ENCODE data around the gene PNP.
"Not testable (repeated sequence)": the region's sequence is repeated elsewhere in the genome, so short reads cannot be mapped to it uniquely, and the experiment has no call there.

Gene PNP

DNA sequence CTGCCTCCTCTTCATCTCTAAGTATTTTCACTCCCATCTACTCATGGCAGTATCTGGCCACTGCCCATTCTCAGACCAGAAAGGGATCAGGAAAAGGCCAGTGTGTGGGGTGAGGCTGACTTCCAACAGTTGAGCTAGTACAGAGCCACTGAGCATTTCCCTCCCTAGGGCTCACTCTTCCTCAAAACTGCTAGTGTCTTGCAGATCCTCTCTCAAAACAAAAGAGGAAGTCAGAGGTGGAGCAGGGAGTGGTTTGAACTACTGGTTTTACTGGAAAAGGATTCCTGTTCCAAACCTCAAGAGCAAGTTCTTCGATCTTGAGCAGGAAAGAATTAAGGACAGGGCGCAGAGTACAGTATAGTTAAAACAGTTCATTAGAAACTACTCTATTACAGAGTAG lies 24.4 kb downstream of the PNP start:
- no peak for DNase-seq

DNA sequence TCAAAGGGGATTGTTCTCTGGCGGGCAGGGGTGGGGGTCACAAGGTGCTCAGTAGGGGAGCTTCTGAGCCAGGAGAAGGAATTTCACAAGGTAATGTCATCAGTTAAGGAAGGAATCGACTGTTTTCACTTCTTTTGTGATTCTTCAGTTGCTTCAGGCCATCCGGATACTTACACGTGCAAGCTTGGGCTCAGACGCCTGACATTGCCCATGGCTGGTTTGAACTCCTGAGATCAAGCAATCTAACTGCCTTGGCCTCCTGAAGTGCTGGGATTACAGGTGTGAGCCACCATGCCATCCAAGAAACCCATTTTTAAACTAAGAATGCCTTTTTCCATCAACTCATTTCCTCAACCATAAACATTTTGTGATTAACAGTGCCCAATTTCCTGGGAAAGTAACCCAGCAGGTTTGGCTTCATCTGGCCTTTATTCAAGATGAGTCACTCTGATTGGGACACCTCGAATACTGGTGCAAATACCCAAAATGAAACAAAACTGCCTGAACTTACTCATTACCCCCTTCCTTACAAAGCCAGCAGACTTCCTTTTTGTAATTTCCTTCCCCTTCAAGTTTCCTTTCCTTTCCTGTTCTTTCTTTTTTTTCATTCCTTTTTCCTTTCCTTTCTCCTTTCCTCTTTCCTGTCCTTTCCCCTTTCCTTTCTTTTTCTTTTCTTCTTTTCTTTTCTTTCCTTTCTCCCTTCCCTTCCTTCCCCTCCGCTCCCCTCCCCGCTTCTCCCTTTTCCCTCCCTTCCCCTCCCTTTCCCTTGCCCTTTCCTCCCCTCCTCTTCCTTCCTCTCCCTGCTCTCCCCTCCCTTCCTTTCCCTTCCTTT lies 25.9 kb downstream of the PNP start:
- DNase-seq: no peak

DNA sequence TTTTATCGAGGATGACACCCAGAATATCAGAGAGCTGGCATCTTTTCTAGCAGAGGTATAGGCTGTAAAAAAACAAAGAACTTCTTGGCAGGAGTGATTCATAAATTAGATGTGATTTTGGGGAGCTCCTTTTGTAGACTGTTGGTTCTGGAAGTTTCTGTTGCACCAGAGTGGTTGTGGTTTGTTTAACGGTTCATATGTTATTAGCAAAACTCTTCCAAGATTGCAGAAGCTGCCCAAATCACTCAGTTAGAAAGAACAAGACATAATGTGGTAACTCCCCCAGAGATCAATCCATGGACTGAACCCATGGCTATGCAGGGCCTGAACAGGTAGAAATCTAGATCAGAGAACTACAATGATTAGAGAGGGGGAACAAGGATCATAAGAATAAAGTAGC lies 29.4 kb downstream of the PNP start:
- no peak for DNase-seq

DNA sequence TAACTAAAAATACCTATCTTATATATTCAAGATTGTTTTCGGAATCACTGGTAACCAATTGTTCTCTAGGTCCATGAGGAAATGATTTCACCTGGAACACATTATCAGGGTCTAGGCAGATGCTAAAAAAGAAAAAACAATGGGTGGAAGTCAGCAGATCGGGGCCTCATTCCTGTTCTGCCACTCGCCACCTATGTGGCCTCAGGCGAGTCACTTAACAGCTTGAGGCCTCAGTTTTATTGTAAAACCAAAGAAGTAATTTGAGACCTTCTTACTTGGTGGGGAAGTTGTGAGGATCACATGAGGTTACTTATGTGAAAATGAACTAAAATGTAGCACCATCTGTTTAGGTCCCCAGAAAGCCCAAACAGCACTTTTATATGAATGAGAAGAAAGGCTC lies 29.9 kb downstream of the PNP start:
- DNase-seq: no peak

DNA sequence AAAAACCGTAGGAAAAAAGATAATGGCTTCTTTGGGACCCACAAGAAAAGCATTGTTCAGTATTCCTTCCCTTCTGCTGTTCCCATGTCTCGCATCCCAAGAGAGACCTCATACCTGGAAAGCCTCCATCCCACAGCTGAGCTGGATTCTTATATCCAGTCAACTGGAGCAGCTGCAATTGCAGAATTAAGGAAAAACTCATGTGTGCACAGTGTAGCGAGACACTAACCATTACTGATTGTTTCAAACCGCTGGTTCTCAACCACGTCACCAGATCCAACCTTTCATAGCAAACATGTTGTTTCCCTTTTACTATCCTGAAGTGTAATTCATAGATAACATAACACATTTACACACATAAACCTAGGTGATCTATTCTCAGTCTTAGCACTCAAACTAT lies 30.7 kb downstream of the PNP start:
- no peak for DNase-seq

DNA sequence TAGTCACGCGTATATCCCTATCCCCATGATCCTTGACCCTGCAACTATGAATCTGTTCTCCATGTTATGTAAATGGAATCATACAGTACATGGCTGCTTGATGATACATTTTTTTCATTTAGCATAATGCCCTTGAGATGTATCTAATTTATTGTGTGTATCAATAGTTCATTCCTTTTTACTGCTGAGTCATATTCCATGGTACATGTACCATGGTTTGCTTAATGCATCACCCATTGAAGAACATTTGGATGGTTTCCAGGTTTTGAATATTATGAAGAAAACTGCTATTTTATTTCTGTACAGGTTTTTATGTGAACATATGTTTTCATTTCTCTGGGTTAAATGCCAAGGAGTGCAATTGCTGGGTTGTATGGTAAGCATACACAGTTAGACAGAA lies 32.1 kb downstream of the PNP start:
- DNase-seq: no peak

DNA sequence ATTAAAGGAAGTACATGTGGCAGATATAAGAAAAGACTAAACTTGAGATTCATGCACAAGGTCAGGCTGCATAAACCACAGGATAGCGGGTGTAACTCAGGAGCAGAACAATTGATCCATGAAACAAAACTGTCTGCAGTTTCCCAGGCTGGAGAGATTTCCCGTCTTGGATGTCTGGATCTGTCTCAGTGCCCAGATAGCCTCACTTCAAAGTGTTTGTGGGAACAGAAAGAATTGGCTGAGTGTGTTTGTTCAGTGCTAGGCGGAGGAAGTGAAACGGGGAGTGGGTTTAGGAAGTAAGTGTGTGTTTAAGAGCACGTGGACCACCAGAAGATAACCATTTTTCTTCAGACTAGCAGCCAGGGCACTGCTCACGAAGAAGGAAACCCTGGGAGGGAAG lies 34.7 kb downstream of the PNP start:
- no peak for DNase-seq

DNA sequence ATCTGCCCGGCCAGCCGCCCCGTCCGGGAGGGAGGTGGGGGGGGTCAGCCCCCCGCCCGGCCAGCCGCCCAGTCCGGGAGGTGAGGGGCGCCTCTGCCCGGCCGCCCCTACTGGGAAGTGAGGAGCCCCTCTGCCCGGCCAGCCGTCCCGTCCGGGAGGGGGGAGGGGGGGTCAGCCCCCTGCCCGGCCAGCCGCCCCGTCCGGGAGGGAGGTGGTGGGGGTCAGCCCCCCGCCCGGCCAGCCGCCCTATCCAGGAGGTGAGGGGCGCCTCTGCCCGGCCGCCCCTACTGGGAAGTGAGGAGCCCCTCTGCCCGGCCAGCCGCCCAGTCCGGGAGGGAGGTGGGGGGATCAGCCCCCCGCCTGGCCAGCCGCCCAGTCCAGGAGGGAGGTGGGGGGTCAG lies 37.1 kb downstream of the PNP start:
- DNase-seq: not testable (repeated sequence)

DNA sequence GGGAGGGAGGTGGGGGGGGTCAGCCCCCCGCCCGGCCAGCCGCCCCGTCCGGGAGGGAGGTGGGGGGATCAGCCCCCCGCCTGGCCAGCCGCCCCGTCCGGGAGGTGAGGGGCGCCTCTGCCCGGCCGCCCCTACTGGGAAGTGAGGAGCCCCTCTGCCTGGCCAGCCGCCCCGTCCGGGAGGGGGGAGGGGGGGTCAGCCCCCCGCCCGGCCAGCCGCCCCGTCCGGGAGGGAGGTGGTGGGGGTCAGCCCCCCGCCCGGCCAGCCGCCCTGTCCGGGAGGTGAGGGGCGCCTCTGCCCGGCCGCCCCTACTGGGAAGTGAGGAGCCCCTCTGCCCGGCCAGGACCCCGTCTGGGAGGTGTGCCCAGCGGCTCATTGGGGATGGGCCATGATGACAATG lies 37.5 kb downstream of the PNP start:
- DNase-seq: not testable (repeated sequence)

DNA sequence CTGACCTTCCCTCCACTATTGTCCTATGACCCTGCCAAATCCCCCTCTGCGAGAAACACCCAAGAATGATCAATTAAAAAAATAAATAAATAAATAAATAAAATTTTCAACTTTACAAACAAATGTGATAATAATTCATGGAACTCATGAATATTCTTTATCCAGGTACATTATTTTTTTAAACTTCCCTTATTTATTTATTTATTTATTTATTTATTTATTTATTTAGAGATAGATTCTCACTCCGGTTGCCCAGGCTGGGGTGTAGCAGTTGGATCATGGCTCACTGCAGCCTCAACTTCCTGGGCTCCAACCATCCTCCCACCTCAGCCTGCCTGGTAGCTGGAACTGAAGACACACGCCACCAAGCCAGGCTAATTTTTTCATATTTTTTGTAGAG lies 38.3 kb downstream of the PNP start:
- DNase-seq: not testable (repeated sequence)

DNA sequence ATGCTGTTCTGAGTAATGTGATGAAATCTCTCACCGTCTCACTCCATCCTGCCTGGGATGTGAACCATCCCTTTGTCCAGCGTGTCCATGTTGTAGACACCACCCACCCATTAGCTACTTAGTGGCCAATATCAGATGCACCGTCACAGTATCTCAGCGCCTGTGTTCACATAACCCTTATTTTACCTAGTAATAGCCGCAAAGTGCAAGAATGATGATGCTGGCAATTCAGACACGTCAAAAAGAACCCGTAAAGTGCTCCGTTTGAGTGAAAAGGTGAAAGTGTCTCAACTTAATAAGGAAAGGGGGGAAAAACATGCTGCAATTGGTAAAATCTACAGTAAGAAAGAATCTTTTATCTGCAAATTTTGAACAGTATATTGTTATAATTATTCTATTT lies 39.2 kb downstream of the PNP start:
- no peak for DNase-seq

DNA sequence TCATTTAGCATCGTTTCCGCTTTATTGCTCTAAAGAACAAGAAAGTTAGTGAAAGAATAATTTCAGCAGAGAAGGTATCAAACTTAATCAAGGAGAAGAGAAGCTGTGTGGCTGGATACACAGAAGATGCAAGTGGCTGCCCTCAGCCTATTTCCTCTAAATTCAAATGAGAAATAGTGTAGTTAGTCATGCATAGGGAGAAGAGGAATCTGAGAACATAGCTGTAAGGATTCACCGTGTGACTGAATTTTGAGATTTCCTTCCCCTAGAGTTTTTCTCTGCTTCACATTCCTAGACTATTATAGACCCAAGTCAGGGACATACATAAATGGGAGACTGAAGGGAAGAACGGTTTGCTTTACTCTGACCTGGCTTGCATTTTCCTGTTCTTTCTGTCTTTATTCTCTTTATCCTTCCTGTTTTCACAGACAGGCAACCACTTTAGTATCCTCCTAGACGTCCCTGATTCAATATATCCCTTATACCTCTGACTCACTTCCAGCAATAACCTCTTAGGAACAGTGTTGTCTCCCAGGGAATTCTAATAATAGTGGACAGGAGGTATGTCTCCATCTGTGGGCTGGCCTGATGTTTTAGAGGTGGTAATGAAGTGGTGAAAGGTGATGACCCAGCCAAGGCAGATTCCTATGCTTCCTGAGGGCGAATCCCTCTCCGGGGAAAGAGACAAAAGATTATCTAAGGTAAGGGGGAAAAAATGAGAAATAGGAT lies 43.1 kb downstream of the PNP start:
- DNase-seq: no peak

DNA sequence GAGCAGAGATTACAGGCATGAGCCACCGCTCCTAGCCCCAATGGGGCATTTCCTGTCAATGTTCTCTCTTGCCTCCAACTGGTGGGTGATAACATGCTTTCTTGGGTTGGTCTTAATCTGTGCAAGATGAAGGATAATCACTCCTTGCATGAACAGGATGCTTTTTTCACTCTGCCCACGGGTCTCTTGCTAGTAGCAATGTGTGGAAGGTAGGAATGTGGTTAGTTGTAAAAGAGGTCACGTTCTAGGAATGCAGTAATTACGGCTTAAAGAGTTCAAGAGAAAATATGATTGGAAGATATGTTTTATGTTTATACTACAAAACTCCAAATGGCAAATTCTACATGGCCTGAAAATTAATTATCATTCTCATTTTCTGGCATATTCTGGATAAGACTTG lies 46.6 kb downstream of the PNP start:
- DNase-seq: no peak

DNA sequence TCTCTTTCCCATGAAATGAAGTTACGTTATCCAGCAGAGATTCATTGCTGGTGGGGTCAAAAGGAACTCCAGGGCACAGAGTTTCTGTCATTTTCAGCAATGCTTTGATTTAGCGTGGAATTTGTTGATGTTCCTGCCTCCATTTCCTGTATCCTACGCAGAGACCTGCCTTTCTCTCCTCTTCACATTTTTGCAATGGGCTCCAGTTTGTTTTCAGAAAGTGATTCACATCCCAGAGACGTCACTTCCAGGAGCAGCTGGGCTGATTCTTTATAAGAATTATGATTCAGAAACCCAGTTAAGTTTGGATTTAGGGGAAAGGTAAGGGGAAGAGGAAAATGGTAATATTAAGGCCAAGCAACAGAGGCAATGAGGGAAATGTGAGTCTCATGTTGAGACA lies 47.7 kb downstream of the PNP start:
- DNase-seq: no peak

DNA sequence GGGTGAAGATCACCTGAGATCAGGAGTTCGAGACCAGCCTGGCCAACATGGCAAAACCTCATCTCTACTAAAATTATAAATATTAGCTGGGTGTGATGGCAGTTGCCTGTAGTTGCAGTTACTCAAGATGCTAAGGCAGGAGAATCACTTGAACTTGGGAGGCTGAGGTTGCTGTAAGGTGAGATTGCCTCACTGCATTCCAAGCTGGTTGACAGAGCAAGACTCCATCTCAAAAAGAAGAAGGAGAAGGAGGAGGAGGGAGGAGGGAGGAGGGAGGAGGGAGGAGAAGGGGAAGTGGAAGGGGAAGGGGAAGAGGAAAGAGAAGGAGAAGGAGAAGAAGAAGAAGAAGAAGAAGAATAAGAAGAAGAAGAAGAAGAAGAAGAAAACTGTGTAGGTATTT lies 53.1 kb downstream of the PNP start:
- DNase-seq: no peak

DNA sequence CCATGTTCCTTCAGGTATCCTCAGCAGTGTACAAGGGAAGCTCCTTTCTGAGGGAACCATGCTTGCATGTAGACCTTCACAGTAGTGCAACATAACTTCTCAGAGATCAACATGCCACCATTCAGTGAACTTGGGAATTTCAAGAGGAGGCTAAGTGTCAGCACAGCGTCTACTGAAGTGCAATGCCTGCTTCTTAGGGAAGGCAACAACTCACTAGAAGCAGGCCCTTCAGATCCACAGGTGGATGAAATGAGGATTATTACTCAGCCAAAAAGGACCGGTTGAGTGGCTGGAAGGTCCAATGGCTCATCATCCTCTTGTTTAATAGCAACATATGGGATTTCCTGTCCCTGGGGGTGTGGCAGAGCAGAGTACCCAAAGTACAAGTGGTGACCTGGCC lies 54.8 kb downstream of the PNP start:
- no peak for DNase-seq

All from activated CD4-positive, alpha-beta T cell treated with anti-CD3 and anti-CD28 coated beads, Interleukin-2, amount 50 U/mL, for 48 hours (primary cell).